Measurements from ENCODE around the gene PURA. TPM values are rescaled to one million over a fixed set of nuclear protein-coding genes. Genes with fewer than 3 reads are reported as not detected.

Gene PURA
- polyA plus RNA-seq, 1 donor from 2014 or later, result 2.3 TPM

DNA sequence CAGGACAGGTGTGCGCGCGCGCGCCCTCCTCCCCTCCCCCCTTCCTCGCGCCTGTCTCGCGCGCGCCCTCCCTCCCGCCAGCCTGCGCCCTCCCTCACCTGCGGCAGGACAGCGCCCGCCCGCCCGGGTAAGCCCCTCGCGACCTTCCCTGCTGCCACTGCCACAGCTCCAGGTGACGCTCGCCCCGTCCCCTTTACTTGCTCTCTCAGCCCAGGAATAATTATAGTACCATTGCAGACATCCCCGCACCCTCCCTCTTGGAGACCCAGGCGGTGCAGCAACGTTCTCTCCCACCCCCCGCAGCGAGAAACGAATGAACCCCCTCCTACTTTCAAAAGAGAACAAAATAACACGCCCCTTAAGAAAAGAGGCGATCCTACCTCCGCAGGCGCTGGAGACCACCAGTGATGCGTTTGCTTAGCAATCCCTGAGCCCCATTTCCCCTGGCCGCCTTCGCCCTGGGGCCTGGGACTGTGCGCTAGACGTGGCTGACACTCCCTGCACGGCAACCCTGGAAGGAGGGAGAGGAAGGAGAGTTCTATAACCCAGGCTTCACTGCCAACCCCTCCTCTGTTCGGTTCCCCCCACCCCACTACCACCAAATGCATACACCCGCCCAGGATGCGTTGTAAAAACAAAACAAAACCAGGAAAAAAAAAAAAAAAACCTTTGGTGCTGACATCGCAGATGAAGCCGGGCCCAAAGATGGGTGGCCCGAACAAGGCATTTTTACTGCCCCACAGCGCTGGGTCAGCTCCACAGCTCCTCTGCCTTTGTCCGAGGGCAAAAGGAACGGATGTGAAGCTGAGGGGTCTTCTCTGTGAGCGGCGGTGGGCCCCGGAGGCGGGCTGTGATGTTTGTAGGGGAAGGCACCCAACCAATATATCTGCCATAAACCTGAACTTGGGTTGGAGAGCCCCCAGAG lies 5.6 kb upstream of the PURA start:
- peak overlapping the region; percentile 55 for H3K27ac ChIP-seq (ENCODE audit: low read length)
- H3K79me2 ChIP-seq (replicated peaks; ENCODE audit: insufficient read depth, low read length), result no peaks in the 10 kb centered on the region
- H3K9me3 ChIP-seq (ENCODE audit: low read length), result no peaks in the 10 kb centered on the region
- no peaks in the 10 kb centered on the region for H3K9me2 ChIP-seq (ENCODE audit: insufficient read depth, low read length)
- no peaks in the 10 kb centered on the region for H3F3A ChIP-seq (ENCODE audit: insufficient read depth, low read length, poor library complexity, severe bottlenecking)
- H2AFZ ChIP-seq (ENCODE audit: low read depth, low read length), result peak overlapping the region; percentile 28
- peaks cover 91% of the 10 kb centered on the region for H3K27me3 ChIP-seq (ENCODE audit: insufficient read depth, low read depth, low read length)
- TF ChIP-seq, protein P1, sequence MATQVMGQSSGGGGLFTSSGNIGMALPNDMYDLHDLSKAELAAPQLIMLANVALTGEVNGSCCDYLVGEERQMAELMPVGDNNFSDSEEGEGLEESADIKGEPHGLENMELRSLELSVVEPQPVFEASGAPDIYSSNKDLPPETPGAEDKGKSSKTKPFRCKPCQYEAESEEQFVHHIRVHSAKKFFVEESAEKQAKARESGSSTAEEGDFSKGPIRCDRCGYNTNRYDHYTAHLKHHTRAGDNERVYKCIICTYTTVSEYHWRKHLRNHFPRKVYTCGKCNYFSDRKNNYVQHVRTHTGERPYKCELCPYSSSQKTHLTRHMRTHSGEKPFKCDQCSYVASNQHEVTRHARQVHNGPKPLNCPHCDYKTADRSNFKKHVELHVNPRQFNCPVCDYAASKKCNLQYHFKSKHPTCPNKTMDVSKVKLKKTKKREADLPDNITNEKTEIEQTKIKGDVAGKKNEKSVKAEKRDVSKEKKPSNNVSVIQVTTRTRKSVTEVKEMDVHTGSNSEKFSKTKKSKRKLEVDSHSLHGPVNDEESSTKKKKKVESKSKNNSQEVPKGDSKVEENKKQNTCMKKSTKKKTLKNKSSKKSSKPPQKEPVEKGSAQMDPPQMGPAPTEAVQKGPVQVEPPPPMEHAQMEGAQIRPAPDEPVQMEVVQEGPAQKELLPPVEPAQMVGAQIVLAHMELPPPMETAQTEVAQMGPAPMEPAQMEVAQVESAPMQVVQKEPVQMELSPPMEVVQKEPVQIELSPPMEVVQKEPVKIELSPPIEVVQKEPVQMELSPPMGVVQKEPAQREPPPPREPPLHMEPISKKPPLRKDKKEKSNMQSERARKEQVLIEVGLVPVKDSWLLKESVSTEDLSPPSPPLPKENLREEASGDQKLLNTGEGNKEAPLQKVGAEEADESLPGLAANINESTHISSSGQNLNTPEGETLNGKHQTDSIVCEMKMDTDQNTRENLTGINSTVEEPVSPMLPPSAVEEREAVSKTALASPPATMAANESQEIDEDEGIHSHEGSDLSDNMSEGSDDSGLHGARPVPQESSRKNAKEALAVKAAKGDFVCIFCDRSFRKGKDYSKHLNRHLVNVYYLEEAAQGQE (IDR thresholded peaks at IDR 0.05; ENCODE audit: borderline replicate concordance), result no peak
- TF ChIP-seq POLR2AphosphoS5 (IDR thresholded peaks at IDR 0.05) (no peak), MXI1 (conservative IDR thresholded peaks at IDR 0.05; ENCODE audit: poor library complexity, severe bottlenecking) (no peak)
- H3K4me3 ChIP-seq (ENCODE audit: low read length), result peak overlapping the region; percentile 81
- H3K36me3 ChIP-seq (ENCODE audit: insufficient read depth, low read length), result no peaks in the 10 kb centered on the region
- H4K20me1 ChIP-seq (ENCODE audit: insufficient read depth), result peaks cover 3% of the 10 kb centered on the region
- peak overlapping the region; percentile 77 for H3K4me2 ChIP-seq (ENCODE audit: low read length)
- H3K9ac ChIP-seq (ENCODE audit: low read length), result peak overlapping the region; percentile 73

- peak; percentile 43 for TF ChIP-seq POLR2AphosphoS5 (IDR thresholded peaks at IDR 0.05)
- TF ChIP-seq, protein P2, sequence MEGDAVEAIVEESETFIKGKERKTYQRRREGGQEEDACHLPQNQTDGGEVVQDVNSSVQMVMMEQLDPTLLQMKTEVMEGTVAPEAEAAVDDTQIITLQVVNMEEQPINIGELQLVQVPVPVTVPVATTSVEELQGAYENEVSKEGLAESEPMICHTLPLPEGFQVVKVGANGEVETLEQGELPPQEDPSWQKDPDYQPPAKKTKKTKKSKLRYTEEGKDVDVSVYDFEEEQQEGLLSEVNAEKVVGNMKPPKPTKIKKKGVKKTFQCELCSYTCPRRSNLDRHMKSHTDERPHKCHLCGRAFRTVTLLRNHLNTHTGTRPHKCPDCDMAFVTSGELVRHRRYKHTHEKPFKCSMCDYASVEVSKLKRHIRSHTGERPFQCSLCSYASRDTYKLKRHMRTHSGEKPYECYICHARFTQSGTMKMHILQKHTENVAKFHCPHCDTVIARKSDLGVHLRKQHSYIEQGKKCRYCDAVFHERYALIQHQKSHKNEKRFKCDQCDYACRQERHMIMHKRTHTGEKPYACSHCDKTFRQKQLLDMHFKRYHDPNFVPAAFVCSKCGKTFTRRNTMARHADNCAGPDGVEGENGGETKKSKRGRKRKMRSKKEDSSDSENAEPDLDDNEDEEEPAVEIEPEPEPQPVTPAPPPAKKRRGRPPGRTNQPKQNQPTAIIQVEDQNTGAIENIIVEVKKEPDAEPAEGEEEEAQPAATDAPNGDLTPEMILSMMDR (IDR thresholded peaks at IDR 0.05; ENCODE audit: poor library complexity, severe bottlenecking), result no peak
- H3F3A ChIP-seq (ENCODE audit: insufficient read depth, low read length, poor library complexity, severe bottlenecking), result no peaks in the 10 kb centered on the region
- no peaks in the 10 kb centered on the region for H3K79me2 ChIP-seq (replicated peaks; ENCODE audit: insufficient read depth, low read length)
- no peak overlapping the region for H3K27ac ChIP-seq (ENCODE audit: low read length)
- H3K9ac ChIP-seq (ENCODE audit: low read length), result no peak overlapping the region
- no peak overlapping the region for H3K4me2 ChIP-seq (ENCODE audit: low read length)
- H4K20me1 ChIP-seq (ENCODE audit: insufficient read depth), result peaks cover 3% of the 10 kb centered on the region
- no peaks in the 10 kb centered on the region for H3K9me2 ChIP-seq (ENCODE audit: insufficient read depth, low read length)
- no peaks in the 10 kb centered on the region for H3K9me3 ChIP-seq (ENCODE audit: low read length)
- H2AFZ ChIP-seq (ENCODE audit: low read depth, low read length), result no peak overlapping the region
- H3K4me3 ChIP-seq (ENCODE audit: low read length), result peak overlapping the region; percentile 81
- peaks cover 86% of the 10 kb centered on the region for H3K27me3 ChIP-seq (ENCODE audit: insufficient read depth, low read depth, low read length)
- H3K36me3 ChIP-seq (ENCODE audit: insufficient read depth, low read length), result no peaks in the 10 kb centered on the region
Observed at GRCh38 chr5:140109018-140109758, 4.7 kb upstream of the PURA start.
